ENCODE measurements around the gene NR2E1.

DNA sequence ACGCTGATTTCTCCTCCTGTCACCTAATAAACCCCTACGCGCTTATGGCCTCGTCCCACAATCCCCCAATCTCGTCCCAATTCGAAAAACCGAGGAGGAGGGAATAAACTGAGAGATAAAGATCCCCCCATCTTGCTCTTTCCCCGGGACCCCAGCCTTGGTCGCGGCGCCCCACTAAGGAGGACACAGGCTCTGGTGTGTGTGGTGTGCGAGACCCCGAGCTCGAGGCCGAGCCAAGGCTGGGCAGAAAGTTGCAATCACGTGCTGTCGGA, 1.3 kb upstream of the NR2E1 start:
- TF ChIP-seq POLR2AphosphoS5 (IDR thresholded peaks at IDR 0.05; ENCODE audit: borderline replicate concordance, low read depth, low read length) (no peak), EZH2 (IDR thresholded peaks at IDR 0.05) (no peak), FOXP2 (optimal IDR thresholded peaks at IDR 0.05; ENCODE audit: control extremely low read depth, extremely low read length, insufficient read depth) (no peak)

Measured in SK-N-MC (cell line).